GM03348 (cell line): ENCODE results near the gene PKD1.

Experiments used
- DNase-seq: peaks from one replicate; pipeline ENCODE4 v3.0.0; 2012; ENCODE audit warnings: low spot score

The PKD1 gene

DNA sequence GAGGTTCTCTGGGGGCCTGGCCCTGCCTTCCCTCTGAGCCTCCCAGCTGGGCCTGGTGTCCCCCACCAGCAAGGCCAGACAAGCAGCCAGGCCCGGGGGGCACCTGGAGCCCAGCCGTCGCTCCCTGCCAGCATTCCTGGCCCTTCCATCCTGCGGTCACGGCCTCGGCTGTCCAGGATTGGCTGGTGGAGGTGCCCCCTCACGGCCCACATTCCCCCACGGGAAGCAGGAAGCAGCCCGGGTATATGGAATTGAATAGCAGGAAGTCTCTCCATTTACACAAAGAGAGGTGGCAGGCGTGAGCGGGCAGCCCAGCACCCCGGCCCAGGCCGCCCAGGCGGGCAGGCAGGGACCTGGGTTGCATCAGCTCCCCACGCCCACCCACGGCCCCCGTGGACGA is 34.4 kb upstream of the PKD1 start:
- DNase-seq = no peak

GRCh38 chr16:2167068-2167638 is 31.5 kb upstream of the PKD1 start:
- no peak for DNase-seq

DNA sequence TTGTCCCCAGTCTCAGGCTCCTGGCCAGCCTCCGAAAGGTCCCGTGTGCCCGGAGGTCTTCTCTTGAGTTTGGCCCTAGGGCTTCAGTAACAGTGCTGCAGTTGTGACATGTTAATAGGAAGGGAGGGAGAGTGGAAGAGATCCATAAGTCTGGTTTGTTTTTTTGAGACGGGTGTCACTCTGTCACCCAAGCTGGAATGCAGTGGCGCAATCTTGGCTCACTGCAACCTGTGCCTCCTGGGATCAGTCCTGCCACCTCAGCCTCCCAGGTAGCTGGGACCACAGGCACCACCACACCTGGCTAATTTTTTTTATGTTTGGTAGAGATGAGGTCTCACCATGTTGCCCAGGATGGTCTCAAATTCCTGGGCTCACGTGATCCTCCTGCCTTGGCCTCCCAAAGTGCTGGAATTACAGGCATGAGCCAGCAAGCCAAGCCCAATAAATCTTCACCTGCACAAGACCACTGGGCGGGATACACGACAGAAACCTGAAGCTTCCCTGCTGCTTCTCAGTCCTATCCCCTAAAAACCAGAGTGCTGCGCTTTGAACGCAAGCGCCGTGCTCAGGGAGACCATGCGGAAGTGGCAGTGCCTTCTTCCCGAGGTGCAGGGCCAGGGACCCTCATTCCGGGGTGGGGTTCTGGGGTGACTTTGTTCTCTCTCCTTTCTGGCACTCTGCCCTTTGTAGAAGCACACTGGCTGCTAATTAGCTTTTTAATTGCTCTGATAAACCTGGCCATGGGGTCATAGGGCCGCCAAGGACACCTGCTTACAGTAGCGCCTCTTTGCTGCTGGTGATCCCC is 30.8 kb upstream of the PKD1 start:
- no peak for DNase-seq

GRCh38 chr16:2165861-2166260 is 30.2 kb upstream of the PKD1 start:
- no peak for DNase-seq

GRCh38 chr16:2163211-2163881 is 27.6 kb upstream of the PKD1 start:
- no peak for DNase-seq

DNA sequence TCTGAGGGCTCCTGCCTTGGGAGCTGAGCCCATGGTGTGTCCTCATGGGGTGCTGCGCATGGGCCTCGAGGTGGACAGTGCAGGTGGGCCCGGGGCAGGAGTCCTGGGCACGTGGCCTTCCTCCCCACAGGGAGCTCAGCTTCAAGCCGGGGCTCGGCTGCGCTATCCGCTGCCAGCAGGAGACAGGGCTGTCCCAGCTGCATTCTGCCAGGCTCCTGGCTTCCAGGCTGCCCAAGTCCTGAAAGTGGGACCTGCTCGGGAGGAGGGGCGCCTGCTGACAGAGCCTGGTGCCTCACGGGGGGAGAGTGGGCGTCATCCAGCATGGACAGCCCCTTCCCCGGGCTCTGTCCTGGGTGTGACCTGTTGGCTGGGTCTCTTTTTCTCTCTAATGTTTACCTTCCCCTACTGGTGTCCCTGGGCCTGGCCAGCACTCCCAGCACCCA is 27.0 kb upstream of the PKD1 start:
- DNase-seq = no peak

GRCh38 chr16:2161911-2162310 is 26.2 kb upstream of the PKD1 start:
- DNase-seq = no peak

DNA sequence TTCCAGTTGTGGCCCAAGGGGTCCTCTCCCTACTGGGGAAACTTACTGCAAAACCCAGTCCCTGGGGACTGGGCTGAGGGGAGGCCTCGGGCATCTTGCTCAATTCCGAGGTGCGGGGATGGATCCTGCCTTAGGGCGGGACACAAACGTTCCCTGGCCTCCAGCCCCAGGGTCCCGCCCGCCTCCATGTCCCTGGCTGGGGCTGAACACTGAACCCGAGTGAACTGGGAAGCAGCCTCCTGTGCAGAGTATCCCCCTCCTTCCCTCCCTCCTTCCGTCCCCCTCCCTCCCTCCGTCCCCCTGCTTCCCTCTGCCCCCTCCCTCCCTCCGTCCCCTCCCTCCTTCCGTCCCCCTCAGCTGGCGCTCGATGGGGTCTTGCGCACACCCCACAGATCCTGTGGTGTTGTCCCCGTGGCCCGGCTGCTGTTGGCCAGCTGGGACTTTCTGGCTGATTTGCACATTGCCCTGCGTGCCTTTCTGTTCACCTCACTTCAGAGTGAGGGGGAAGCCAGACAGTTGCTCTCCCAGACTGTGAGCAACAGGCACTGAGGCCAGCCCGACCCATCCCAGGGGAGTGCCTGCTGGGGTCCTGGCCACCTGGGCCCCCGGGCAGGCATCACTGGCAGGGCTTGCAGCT is 25.3 kb upstream of the PKD1 start:
- DNase-seq = peak; percentile 85

DNA sequence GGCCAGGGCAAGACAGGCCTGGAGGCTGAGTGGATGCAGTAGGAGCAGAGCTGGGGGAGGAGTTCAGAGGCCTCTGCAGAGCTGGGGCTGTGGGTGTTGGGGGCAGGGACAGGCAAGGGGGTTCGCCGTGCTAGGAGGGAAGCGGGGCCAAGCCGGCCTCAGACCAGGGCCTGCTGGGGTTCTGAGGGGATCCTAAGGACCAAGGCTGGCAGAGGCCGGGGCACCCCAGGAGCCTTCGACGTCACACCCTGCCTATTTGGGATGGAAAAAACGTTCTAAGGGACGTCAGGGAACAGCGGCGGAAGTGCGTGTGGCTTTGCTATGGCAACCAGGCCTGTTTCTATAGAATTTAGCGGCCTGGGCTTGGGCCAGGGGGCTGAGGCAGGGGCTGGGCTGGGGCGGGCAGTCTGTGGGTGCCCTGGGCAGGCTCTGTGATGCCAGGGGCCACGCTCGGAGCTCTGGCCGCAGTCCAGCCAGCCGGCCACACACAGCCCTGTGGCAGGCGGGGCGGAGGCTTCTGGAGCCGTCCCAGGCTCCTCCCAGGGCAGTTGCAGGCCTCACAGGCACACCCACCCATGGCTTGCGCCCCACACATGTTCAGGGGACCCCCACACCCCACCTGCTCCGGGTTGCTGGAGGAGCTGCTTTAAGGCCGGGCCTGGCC is 23.6 kb upstream of the PKD1 start:
- peak; percentile 64 for DNase-seq

- DNase-seq = no peak
Observed at GRCh38 chr16:2158262-2158638, 22.6 kb upstream of the PKD1 start.

GRCh38 chr16:2157480-2158261 is 22.0 kb upstream of the PKD1 start:
- peak; percentile 42 for DNase-seq

DNA sequence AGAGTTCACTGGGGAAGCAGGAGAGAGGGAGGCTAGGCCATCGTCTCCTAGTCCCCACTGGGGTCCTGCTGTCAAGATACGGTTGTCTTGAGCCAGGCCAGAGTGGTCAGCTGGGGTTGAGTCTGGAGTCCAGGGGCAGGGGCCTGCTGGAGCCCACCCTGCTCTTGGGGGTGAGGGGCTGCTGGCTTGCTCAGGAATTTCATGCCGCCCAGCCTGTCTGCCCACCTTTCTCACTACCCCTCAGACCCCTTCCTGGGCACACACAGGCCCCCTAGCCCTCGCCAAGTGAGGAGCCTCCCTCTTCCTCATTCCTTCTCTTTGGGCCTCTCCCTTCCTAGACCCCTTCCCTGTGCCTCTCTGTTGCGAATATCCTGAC is 21.1 kb upstream of the PKD1 start:
- no peak for DNase-seq

DNA sequence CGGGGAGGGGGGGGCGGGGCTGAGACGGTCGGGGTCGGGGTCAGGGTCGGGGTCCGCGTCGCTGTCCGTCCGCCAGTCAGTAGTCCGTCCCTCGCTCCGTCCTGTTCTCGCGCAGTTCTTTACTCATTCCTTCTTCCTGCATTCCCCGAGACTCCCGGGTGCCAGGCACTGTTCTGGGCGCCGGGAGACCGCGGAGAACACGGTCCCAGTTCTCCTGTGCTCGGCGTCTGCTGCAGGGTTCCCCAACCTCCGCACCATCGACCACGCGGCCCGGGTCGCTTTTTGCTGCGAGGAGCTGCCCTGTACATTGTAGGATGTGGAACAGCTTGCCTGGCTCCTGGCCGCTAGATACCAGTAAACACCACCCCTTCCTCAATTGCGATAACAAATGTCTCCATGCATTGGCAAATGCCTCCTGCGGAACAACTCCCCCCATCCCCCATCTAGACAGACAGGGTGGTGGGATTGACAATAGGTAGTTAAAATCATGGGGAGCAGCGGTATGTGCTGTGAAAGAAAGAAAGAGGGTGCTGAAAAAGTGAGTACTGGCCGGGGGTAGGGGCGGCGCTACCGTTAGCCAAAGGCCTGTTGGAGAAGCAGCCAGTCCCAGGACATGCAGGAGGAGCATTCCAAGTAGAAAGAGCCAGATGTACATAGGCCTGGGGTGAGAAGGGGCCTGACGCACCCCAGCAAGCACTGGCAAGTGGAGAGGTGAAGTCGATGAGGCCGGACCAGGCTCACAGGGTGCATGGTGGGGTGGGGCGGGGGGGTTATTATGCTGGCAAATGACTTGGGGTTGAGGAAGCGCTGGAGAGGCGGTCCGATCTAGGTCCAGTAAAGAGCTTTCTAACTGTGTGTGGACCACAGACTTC is 20.5 kb upstream of the PKD1 start:
- DNase-seq = peak; percentile 63

GRCh38 chr16:2155091-2155950 is 19.6 kb upstream of the PKD1 start, which contains the start of gene TRAF7:
TSS of gene TRAF7 (plus strand) at chr16:2155782. CDS start at chr16:2163921, 8,139 bp downstream.
- DNase-seq = peak; percentile 98

DNA sequence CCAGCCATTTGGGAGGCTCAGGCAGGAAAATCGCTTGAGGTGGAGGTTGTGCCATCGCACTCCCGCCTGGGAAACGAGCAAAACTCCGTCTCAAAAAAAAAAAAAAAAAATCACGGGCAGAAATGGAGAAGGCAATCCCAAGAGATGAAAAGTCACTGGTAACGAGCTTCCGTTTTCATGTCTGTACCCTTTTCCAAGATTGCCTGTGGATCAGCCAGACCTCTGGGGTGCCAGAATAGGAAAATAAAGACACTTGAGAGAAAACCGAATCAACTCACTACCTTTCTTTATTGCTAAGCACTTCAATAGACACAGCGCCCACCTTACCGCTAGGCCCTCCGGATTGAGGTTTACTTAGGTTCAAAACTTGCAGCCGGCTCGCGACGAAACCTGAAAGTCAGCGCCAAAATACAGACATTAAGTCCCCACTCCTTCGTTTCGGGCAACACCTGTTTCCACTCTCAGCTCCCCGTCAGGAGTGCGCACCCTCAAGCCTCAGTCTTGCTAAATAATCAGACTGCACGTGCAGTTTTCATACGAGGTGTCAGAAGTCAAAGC is 18.9 kb upstream of the PKD1 start:
- no peak for DNase-seq

GRCh38 chr16:2152695-2153506 is 17.2 kb upstream of the PKD1 start:
- no peak for DNase-seq

- DNase-seq = no peak
Observed at GRCh38 chr16:2151188-2152091, 15.7 kb upstream of the PKD1 start.
